T-cell (primary cell): ENCODE results near the gene POMC. TPM values are rescaled to one million over a fixed set of nuclear protein-coding genes. Genes with fewer than 3 reads are reported as not detected.
"Not testable (repeated sequence)": the region's sequence is repeated elsewhere in the genome, so short reads cannot be mapped to it uniquely, and the experiment has no call there.

Source experiments
- ATAC-seq, 4 experiments: fragments of 200-7000 bp in 3 of 4; fragments of 150-1000 bp in 1 of 4; cut with Tn5 transposase; replicated peaks in 1 of 4; 1 replicate in 3 of 4; 2 replicates in 1 of 4; pipeline ENCODE4 v1.10.0; 2021; ENCODE audit warnings: moderate library complexity in 3 of 4, mild to moderate bottlenecking in 2 of 4, moderate number of reproducible peaks in 1 of 4
- CTCF ChIA-PET, 2 donors: fragments of 300-600 bp; sonication (Branson Sonifier 250); formaldehyde crosslinking; loops; one replicate each; lab custom pipeline; 2022; ENCODE audit warnings: antibody characterized with exemption in 2 of 2; lab: Charles Lee
- POLR2A ChIA-PET, 2 donors: fragments of 300-600 bp; sonication (Branson Sonifier 250); formaldehyde crosslinking; loops; one replicate each; lab custom pipeline; 2022; ENCODE audit warnings: antibody characterized with exemption in 2 of 2; lab: Charles Lee
- DNase-seq, 35 experiments: peaks; one replicate each; pipeline versions ENCODE4 v3.0.0 to v3.0.0-alpha.2; 2013 to 2023
- H3K27ac ChIP-seq: one replicate; pipeline ENCODE4 v1.5.1; 2013; ENCODE audit warnings: low read length
- H3K27me3 ChIP-seq, 2 experiments: replicated peaks in 1 of 2; 1 replicate in 1 of 2; 2 replicates in 1 of 2; pipeline versions ENCODE4 v1.6.1 to v1.7.0; 2013; ENCODE audit warnings: low read length in 1 of 2, mixed read lengths in 1 of 2; ENCODE audit not compliant: control insufficient read depth in 2 of 2, insufficient read depth in 2 of 2; ENCODE audit errors: extremely low read depth in 1 of 2
- H3K36me3 ChIP-seq, 2 donors: 1 replicate in 1 of 2; 2 replicates in 1 of 2; pipeline versions ENCODE4 v1.6.1 to v1.7.0; 2013; ENCODE audit warnings: low read length in 1 of 2; ENCODE audit not compliant: control insufficient read depth in 2 of 2, insufficient read depth in 1 of 2; ENCODE audit errors: extremely low read depth in 1 of 2
- H3K4me1 ChIP-seq, 2 experiments: 1 replicate in 1 of 2; 2 replicates in 1 of 2; pipeline versions ENCODE4 v1.6.1 to v1.7.0; 2013; ENCODE audit warnings: low read length in 2 of 2, mixed read lengths in 1 of 2; ENCODE audit not compliant: insufficient read depth in 2 of 2, control insufficient read depth in 1 of 2; ENCODE audit errors: extremely low read depth in 1 of 2
- H3K4me3 ChIP-seq, 2 donors: 1 replicate in 1 of 2; 2 replicates in 1 of 2; pipeline versions ENCODE4 v1.5.1 to v1.7.0; 2013; ENCODE audit warnings: mild to moderate bottlenecking in 2 of 2, low read length in 1 of 2, moderate library complexity in 1 of 2; ENCODE audit not compliant: control insufficient read depth in 1 of 2; ENCODE audit errors: extremely low read depth in 1 of 2
- H3K9me3 ChIP-seq: 2 replicates; pipeline ENCODE4 v1.7.0; 2013
- H3K27ac Mint-ChIP-seq, 2 donors: one replicate each; pipeline ENCODE4 v1.8.0; 2020 to 2021; ENCODE audit warnings: mild to moderate bottlenecking in 2 of 2, mixed read lengths in 2 of 2
- H3K27me3 Mint-ChIP-seq, 2 donors: one replicate each; pipeline ENCODE4 v1.8.0; 2021 to 2022; ENCODE audit warnings: mixed read lengths in 2 of 2
- H3K36me3 Mint-ChIP-seq: one replicate; pipeline ENCODE4 v1.8.0; 2021; ENCODE audit warnings: mixed read lengths
- H3K4me1 Mint-ChIP-seq, 3 donors: one replicate each; pipeline ENCODE4 v1.8.0; 2020 to 2022; ENCODE audit warnings: mixed read lengths in 3 of 3, mild to moderate bottlenecking in 1 of 3
- H3K4me3 Mint-ChIP-seq, 3 donors: one replicate each; pipeline ENCODE4 v1.8.0; 2020 to 2022; ENCODE audit warnings: mild to moderate bottlenecking in 3 of 3, mixed read lengths in 3 of 3, moderate library complexity in 3 of 3
- H3K9me3 Mint-ChIP-seq, 3 donors: one replicate each; pipeline ENCODE4 v1.8.0; 2020 to 2022; ENCODE audit warnings: mixed read lengths in 3 of 3
- WGBS: methylation state at CpG from one replicate; pipeline ENCODE4 v1.1.5; 2013; ENCODE audit warnings: missing lambda C conversion rate; ENCODE audit not compliant: insufficient coverage; 5-methylcytosine and 5-hydroxymethylcytosine counted together
- total RNA-seq, 35 experiments: library from RNA in 6 of 35; stranded (reverse) in 6 of 35; fragments of 120-200 nt in 1 of 35; gene quantifications; one replicate each; pipeline versions ENCODE4 v1.2.1 to v1.2.4 and lab custom pipeline; 2013 to 2026

The POMC gene
- total RNA-seq, 5 donors from 2014 or later (not counting 1 experiment from before 2014, with no cell fraction given): 2.4 to 7.5 (median 4.8) TPM

- DNase-seq: no peak
- no peak overlapping the region for H3K4me3 ChIP-seq
- no peak overlapping the region for H3K4me3 Mint-ChIP-seq
- ChIA-PET CTCF (interaction anchor here in 1 of 2 donors (0.6 kb wide), 1 partner anchor 14 kb away, joined by 8 read pairs; no protein-coding TSS in a partner anchor), POLR2A (no interaction called here)
- H3K27ac Mint-ChIP-seq: no peak overlapping the region
- no peaks in the 10 kb centered on the region for H3K36me3 Mint-ChIP-seq
- no peaks in the 10 kb centered on the region for H3K9me3 Mint-ChIP-seq
- ATAC-seq: no peak
- H3K4me1 Mint-ChIP-seq: no peaks in the 10 kb centered on the region
- no peaks in the 10 kb centered on the region for H3K9me3 ChIP-seq
- no peaks in the 10 kb centered on the region for H3K4me1 ChIP-seq
- H3K27ac ChIP-seq: no peak overlapping the region
- WGBS: 93% methylated on average over 12 of the region's 12 CpGs
- H3K36me3 ChIP-seq: no peaks in the 10 kb centered on the region
- peaks cover 6 to 7% of the 10 kb centered on the region in 2 donors for H3K27me3 Mint-ChIP-seq
- H3K27me3 ChIP-seq: peaks cover 0 to 20% of the 10 kb centered on the region in 2 experiments
Measured at GRCh38 chr2:25151718-25152117, 16.7 kb downstream of the POMC start.

GRCh38 chr2:25150993-25151392, 17.4 kb downstream of the POMC start:
- ATAC-seq, H3K9me3 ChIP-seq, DNase-seq, CTCF ChIA-PET, H3K27ac ChIP-seq, H3K4me3 Mint-ChIP-seq, H3K4me3 ChIP-seq, H3K36me3 ChIP-seq, H3K4me1 Mint-ChIP-seq, H3K36me3 Mint-ChIP-seq, H3K4me1 ChIP-seq, H3K9me3 Mint-ChIP-seq, POLR2A ChIA-PET, H3K27ac Mint-ChIP-seq, H3K27me3 Mint-ChIP-seq: not testable (repeated sequence)
- H3K27me3 ChIP-seq: peaks cover 0 to 27% of the 10 kb centered on the region in 2 experiments
- WGBS: no CpG with 5 or more reads among the region's 5 CpGs

DNA sequence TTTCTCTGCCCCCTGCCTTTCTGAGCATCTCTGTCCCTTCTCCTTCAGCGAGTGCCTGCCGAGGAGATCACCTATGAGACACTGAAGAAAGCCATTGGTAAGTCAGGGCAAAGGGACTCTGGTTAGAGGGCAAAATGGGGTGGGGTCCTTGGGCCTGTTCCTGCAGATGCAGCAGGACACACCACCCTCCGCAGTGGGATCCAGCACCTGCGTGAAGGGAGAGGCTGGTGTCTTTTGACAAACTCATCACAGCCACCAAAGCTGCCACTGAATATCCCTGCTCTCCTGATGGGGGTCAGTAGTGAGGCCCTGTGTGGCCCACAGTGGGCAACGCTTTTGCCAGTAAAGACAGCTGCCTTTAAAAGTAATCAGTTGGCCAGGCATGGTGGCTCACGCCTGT, 18.7 kb downstream of the POMC start:
- no peaks in the 10 kb centered on the region for H3K36me3 ChIP-seq
- Mint-ChIP-seq H3K4me1 (peaks cover 2 to 6% (median 4%) of the 10 kb centered on the region in 3 donors), H3K9me3 (no peaks in the 10 kb centered on the region), H3K27me3 (peaks cover 6 to 14% of the 10 kb centered on the region in 2 donors), H3K27ac (no peak overlapping the region), H3K4me3 (no peak overlapping the region), H3K36me3 (no peaks in the 10 kb centered on the region)
- no peak overlapping the region for H3K27ac ChIP-seq
- H3K9me3 ChIP-seq: no peaks in the 10 kb centered on the region
- H3K27me3 ChIP-seq: peaks cover 0 to 33% of the 10 kb centered on the region in 2 experiments
- WGBS: 93% methylated on average over 2 of the region's 6 CpGs
- CTCF ChIA-PET: no interaction called here
- H3K4me1 ChIP-seq: no peaks in the 10 kb centered on the region
- ATAC-seq (no peak), DNase-seq (no peak)
- no peak overlapping the region for H3K4me3 ChIP-seq
- POLR2A ChIA-PET: no interaction called here

DNA sequence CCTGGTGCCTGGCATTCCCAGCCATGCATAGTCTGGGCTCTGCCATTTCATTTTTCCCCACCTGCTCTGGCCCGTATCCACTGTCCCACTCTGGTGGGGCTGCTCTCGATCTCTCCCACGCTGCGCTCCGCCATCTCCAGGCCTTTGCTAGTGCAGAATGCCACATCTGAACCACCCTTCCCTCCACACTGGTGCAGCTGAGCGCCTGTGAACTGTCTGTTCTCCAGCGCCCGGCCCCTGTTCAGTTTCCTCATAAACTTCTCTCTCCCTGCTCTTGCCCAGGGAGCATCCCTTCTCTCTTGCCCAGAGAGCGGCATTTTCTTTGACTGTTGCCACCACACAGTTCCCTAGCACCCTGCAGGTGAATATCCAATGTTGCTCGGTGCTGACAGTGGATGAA, 21.5 kb downstream of the POMC start:
- no peaks in the 10 kb centered on the region for H3K36me3 Mint-ChIP-seq
- H3K4me3 ChIP-seq: no peak overlapping the region
- H3K27ac ChIP-seq: no peak overlapping the region
- ATAC-seq (no peak), DNase-seq (no peak)
- peaks cover 2 to 6% (median 4%) of the 10 kb centered on the region in 3 donors for H3K4me1 Mint-ChIP-seq
- H3K4me1 ChIP-seq: no peaks in the 10 kb centered on the region
- H3K27me3 Mint-ChIP-seq: peaks cover 6 to 14% of the 10 kb centered on the region in 2 donors
- CTCF ChIA-PET: no interaction called here
- 94% methylated on average over 6 of the region's 10 CpGs for WGBS
- H3K36me3 ChIP-seq: no peaks in the 10 kb centered on the region
- H3K9me3 ChIP-seq: no peaks in the 10 kb centered on the region
- POLR2A ChIA-PET: no interaction called here
- H3K27me3 ChIP-seq: peaks cover 0 to 33% of the 10 kb centered on the region in 2 experiments
- H3K9me3 Mint-ChIP-seq: no peaks in the 10 kb centered on the region
- no peak overlapping the region for H3K4me3 Mint-ChIP-seq
- H3K27ac Mint-ChIP-seq: no peak overlapping the region

- H3K4me1 Mint-ChIP-seq: peaks cover 2 to 6% (median 4%) of the 10 kb centered on the region in 3 donors
- no peaks in the 10 kb centered on the region for H3K4me1 ChIP-seq
- no peak overlapping the region for H3K27ac ChIP-seq
- 19% methylated on average over 5 of the region's 6 CpGs for WGBS
- no peak overlapping the region for H3K27ac Mint-ChIP-seq
- DNase-seq: peak in 3 of 35 experiments; percentile 14 to 37 (median 37)
- no peaks in the 10 kb centered on the region for H3K36me3 Mint-ChIP-seq
- peaks cover 6 to 17% of the 10 kb centered on the region in 2 donors for H3K27me3 Mint-ChIP-seq
- ChIA-PET POLR2A (no interaction called here), CTCF (no interaction called here)
- H3K9me3 Mint-ChIP-seq: no peaks in the 10 kb centered on the region
- peak in 2 of 4 experiments; percentile 23 to 88 for ATAC-seq
- H3K4me3 Mint-ChIP-seq: no peak overlapping the region
- H3K36me3 ChIP-seq: no peaks in the 10 kb centered on the region
- no peak overlapping the region for H3K4me3 ChIP-seq
- H3K27me3 ChIP-seq: peaks cover 0 to 37% of the 10 kb centered on the region in 2 experiments
- no peaks in the 10 kb centered on the region for H3K9me3 ChIP-seq
Measured at GRCh38 chr2:25145803-25146202, 22.6 kb downstream of the POMC start.

- Histone ChIP-seq H3K36me3 (no peaks in the 10 kb centered on the region), H3K4me3 (no peak overlapping the region), H3K9me3 (no peaks in the 10 kb centered on the region), H3K4me1 (no peaks in the 10 kb centered on the region), H3K27me3 (peaks cover 0 to 41% of the 10 kb centered on the region in 2 experiments), H3K27ac (no peak overlapping the region)
- Mint-ChIP-seq H3K4me3 (no peak overlapping the region), H3K36me3 (no peaks in the 10 kb centered on the region), H3K9me3 (no peaks in the 10 kb centered on the region), H3K4me1 (peaks cover 2 to 6% (median 4%) of the 10 kb centered on the region in 3 donors), H3K27me3 (peaks cover 4 to 26% of the 10 kb centered on the region in 2 donors), H3K27ac (no peak overlapping the region)
- 66% methylated on average over 4 of the region's 8 CpGs for WGBS
- ChIA-PET POLR2A (no interaction called here), CTCF (no interaction called here)
- ATAC-seq (no peak), DNase-seq (no peak)
Measured at GRCh38 chr2:25141120-25141519, 27.3 kb downstream of the POMC start.

DNA sequence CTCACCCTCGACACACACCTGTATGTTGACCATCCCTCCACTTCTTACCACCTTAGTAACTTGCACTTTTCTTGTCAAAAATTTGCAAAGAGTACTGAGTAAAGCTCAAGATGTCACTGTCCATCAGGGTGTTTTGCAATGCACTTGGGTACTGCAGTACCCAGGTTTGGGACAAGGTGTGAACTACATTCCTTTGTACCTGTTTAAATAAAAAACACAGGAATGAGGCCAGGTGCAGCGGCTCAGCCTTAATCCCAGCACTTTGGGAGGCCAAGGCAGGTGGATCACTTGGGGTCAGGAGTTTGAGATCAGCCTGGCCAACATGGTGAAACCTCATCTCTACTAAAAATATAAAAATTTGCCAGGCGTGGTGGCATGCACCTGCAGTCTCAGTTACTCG, 27.8 kb downstream of the POMC start:
- H3K27ac ChIP-seq, ATAC-seq, H3K4me1 Mint-ChIP-seq, H3K4me3 ChIP-seq, H3K27ac Mint-ChIP-seq, H3K4me3 Mint-ChIP-seq, H3K36me3 Mint-ChIP-seq, H3K9me3 Mint-ChIP-seq, DNase-seq, CTCF ChIA-PET, H3K9me3 ChIP-seq, H3K36me3 ChIP-seq, H3K4me1 ChIP-seq, POLR2A ChIA-PET: not testable (repeated sequence)
- H3K27me3 Mint-ChIP-seq: peaks cover 10 to 32% of the 10 kb centered on the region in 2 donors
- peaks cover 0 to 44% of the 10 kb centered on the region in 2 experiments for H3K27me3 ChIP-seq
- 57% methylated on average over 2 of the region's 4 CpGs for WGBS
